Measurements from ENCODE around the gene ITPK1.
A peak's percentile ranks its signal among the peaks of the same experiment; 100 is the strongest.

The ITPK1 gene

DNA sequence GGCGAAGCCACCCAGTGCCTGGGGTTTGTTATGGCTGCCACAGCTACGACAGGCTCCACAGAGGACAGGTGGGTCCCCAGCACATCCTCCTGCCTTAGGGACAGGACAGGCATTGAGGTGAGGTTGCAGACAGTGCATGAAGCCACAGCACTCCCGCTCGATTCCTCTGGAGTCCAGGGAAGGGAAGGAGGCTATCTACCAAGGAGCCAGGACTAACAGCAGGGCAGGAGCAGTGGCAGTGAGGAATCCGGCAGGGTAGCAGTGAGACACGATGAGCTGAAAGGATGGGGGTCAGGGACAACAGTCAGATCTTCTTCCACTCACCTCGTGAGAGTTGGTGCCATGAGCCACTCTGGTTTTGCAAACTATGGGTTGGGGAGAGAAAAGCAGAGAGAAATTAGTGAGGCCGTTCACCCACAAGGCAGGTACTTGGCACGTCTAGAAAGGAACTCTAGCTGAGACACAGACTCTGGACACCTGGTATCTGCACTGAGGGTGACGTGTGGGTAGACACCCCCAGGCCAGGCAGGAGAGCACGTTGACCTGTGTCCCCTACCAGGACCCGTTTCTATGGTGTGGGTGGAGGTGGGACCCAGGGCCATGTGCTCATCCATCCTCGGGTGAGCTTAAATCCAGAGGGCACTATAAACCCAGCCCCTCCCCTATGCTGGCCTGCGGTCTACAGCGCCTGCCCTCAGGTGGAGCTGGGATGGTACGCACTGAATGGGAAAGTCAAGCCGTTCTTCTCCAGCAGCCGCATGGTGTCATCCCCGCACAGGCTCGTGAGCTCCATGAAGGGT is 153.5 kb downstream of the ITPK1 start:
- ATAC-seq = no peak
- Mint-ChIP-seq H3K4me1 (peaks cover 20% of the 10 kb centered on the region), H3K27me3 (no peaks in the 10 kb centered on the region), H3K27ac (no peak overlapping the region), H3K4me3 (no peak overlapping the region), H3K36me3 (peaks cover 28% of the 10 kb centered on the region), H3K9me3 (no peaks in the 10 kb centered on the region)

GRCh38 chr14:92961567-92961855 is 154.2 kb downstream of the ITPK1 start:
- H3K4me1 Mint-ChIP-seq = peaks cover 13% of the 10 kb centered on the region
- H3K9me3 Mint-ChIP-seq = no peaks in the 10 kb centered on the region
- ATAC-seq = no peak
- H3K4me3 Mint-ChIP-seq = no peak overlapping the region
- H3K27me3 Mint-ChIP-seq = no peaks in the 10 kb centered on the region
- H3K27ac Mint-ChIP-seq = no peak overlapping the region
- peaks cover 32% of the 10 kb centered on the region for H3K36me3 Mint-ChIP-seq

DNA sequence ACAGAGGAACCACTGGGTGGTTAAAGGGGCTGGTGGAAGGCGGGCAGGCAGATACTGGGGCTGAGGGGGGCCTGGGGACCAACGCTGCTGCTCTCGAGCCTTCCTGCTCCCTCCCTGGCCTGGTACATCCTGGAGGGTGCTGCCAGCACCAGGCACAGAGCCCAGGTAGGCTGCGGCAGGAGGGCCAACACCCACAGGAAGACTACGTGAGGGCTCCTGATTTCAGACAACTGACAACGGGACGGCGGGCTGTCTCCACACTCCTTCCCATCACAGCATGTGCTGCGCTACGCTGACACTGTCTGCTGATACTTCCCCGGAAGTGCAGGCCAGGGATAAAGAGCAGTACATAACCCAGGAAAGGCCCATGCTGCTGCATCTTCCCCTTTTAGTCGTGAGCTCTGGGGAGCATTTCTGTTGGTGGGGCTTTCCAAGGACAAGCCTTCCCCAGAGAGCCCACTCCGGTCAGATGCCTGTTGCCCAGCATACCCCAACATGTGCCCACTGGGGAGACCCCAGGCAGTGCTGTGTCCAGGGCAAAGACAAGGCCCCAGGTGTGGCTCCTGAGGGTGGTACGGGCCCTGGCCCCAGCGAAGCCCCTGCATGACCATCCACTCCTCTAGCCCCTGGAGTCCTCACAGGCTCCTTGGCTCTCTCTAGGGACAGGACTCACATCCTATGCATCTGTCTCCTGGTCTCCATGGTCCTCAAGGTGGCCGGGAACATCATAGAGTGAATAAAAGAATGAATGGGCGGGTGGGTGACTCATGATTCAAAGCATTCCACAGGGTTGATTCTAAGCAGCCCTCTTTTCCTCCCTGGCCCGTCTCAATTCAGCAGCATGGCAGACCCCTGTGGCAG is 154.8 kb downstream of the ITPK1 start:
- H3K4me3 Mint-ChIP-seq = no peak overlapping the region
- H3K4me1 Mint-ChIP-seq = peaks cover 13% of the 10 kb centered on the region
- no peaks in the 10 kb centered on the region for H3K27me3 Mint-ChIP-seq
- no peak for ATAC-seq
- no peaks in the 10 kb centered on the region for H3K9me3 Mint-ChIP-seq
- no peak overlapping the region for H3K27ac Mint-ChIP-seq
- peaks cover 37% of the 10 kb centered on the region for H3K36me3 Mint-ChIP-seq

DNA sequence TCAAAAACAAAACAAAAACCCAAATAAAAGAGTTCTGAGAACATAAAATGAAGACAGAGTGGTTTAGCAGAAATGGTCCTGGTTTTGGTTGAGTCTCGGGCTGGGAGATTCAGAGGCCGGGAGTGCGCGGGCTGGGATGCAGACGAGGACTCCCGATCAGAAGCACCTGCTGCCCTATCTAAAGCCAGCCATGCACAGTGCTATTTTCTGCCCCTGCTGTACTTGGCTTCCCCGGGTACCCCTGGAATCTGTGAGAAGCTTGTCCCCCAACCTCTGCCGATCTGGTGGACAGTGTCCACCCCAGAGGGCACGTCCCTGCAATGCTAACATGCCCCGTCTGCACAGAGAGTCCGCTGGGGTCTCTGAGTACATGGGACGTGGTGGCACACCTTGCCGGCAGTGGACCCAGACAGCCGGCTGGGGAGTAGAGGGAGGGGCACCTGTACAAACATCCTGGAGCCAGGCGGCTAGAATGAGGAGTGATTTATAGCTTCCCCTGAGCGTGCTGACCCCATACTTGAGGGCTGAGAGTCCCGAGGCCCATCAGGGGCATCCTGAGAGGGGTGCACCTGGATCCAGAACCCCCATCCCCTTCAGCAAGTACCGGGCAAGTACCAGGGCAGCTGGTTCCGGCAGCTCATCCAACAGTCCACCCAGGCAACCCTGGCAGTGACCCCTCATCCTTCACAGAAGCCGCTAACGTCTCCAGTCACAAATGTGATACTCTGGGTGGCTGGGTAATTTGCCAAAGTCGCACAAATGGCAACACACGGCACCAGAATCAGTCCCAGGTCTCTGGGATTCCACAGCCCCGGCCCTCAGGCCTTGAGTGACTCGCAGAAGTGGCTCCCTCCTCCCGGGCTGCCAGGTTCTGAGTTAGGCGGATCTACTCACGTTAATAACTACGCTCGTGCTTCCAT is 155.7 kb downstream of the ITPK1 start:
- H3K4me1 Mint-ChIP-seq = peaks cover 4% of the 10 kb centered on the region
- peaks cover 38% of the 10 kb centered on the region for H3K36me3 Mint-ChIP-seq
- H3K4me3 Mint-ChIP-seq = no peak overlapping the region
- no peaks in the 10 kb centered on the region for H3K9me3 Mint-ChIP-seq
- H3K27me3 Mint-ChIP-seq = no peaks in the 10 kb centered on the region
- no peak for ATAC-seq
- no peak overlapping the region for H3K27ac Mint-ChIP-seq

DNA sequence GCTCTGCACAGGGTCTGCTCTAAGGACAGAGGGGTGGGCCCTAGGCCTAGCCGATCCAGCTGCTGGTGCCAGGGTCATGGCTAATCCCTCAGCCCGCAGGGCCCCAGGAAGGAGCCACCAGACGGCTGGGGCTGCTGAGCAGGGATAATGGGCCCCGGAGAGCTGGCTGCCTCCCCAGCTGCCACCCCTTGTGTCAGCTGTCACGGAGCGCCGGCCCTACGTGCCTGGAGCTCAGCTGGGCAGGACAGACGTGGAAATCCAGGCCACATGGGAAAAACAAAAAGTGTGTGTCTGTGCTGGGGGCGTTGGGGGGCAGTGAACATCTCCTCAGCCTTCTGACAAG is 156.6 kb downstream of the ITPK1 start:
- Mint-ChIP-seq H3K27ac (no peak overlapping the region), H3K4me3 (no peak overlapping the region), H3K4me1 (no peaks in the 10 kb centered on the region), H3K36me3 (peaks cover 42% of the 10 kb centered on the region), H3K27me3 (no peaks in the 10 kb centered on the region), H3K9me3 (no peaks in the 10 kb centered on the region)
- peak; percentile 42 for ATAC-seq

DNA sequence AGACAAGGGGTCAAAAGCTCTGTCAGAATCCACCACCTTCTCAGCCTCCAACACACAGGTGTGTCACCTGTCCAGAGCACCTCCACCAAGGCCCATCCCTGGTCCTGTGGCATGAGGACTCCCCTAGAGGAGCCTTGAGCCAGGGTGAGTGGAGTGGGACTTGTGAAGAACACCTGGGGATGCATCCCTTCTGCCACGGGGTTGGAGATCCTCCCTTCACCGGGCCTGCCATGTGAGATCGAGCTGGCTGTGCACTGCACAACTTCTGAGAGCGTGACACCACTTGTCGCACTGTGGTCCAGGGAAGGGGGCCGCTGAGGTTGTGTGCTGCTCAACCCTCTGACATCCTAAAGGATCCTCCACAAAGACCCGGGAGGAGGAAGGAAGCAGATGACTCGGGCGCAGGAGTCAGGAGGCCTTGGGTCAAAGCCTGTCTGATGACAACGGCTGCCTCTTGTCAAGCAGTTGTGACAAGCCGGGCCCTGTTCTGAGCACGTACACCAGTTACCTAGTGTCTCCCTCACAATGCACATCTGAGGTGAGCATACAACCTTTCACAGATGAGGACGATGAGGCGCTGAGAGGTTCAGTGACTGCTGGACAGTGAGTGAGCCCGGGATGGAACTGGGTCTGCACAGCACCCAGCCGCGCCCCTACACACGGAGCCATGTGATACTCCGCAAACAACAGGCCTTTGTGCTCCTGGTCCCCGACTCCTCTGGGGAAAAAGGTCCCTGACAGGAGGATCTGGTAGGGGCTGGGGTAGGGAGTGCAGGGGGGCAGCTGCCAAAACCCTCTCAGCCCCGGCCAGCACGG is 157.1 kb downstream of the ITPK1 start:
- no peaks in the 10 kb centered on the region for H3K27me3 Mint-ChIP-seq
- H3K27ac Mint-ChIP-seq = no peak overlapping the region
- no peak for ATAC-seq
- H3K4me1 Mint-ChIP-seq = no peaks in the 10 kb centered on the region
- H3K36me3 Mint-ChIP-seq = peaks cover 48% of the 10 kb centered on the region
- H3K9me3 Mint-ChIP-seq = no peaks in the 10 kb centered on the region
- no peak overlapping the region for H3K4me3 Mint-ChIP-seq

DNA sequence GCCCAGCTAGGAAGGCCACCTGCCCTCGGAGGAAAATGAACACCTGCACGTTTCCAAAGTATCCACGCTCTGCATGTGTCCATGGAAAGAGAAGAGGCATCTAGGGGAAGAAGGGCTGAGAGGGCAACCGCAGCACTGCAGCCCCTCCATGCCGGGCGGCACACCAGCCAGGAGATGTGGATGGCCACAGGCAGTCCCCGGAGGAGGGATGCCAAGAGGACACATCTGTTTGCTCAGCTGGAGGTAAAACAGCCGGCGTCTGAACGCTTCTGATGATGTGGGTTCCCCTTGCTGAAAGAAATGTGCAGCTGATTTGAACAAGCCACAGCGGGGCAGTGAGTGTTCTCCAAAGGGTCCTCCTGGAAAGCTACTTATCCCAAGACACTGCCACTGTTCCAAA is 158.8 kb downstream of the ITPK1 start:
- Mint-ChIP-seq H3K9me3 (no peaks in the 10 kb centered on the region), H3K27ac (peak overlapping the region; percentile 57), H3K27me3 (no peaks in the 10 kb centered on the region), H3K4me3 (no peak overlapping the region), H3K4me1 (peaks cover 13% of the 10 kb centered on the region), H3K36me3 (peaks cover 60% of the 10 kb centered on the region)
- ATAC-seq = no peak

GRCh38 chr14:92955381-92955780 is 160.3 kb downstream of the ITPK1 start:
- Mint-ChIP-seq H3K4me1 (peaks cover 18% of the 10 kb centered on the region), H3K9me3 (no peaks in the 10 kb centered on the region)
- ATAC-seq = no peak

GRCh38 chr14:92954933-92955332 is 160.8 kb downstream of the ITPK1 start:
- Mint-ChIP-seq H3K4me3 (no peak overlapping the region), H3K36me3 (peaks cover 69% of the 10 kb centered on the region), H3K27me3 (no peaks in the 10 kb centered on the region), H3K4me1 (peaks cover 18% of the 10 kb centered on the region), H3K27ac (peak overlapping the region; percentile 55), H3K9me3 (no peaks in the 10 kb centered on the region)
- ATAC-seq = no peak

More at GRCh38 chr14:92955381-92955780, 160.3 kb downstream of the ITPK1 start:
- Mint-ChIP-seq H3K4me3 (no peak overlapping the region), H3K36me3 (peaks cover 65% of the 10 kb centered on the region), H3K27me3 (no peaks in the 10 kb centered on the region), H3K27ac (peak overlapping the region; percentile 55)

- Mint-ChIP-seq H3K27ac (peak overlapping the region; percentile 55), H3K27me3 (no peaks in the 10 kb centered on the region), H3K4me3 (no peak overlapping the region), H3K36me3 (peaks cover 81% of the 10 kb centered on the region), H3K9me3 (no peaks in the 10 kb centered on the region), H3K4me1 (peaks cover 18% of the 10 kb centered on the region)
- ATAC-seq = no peak
Observed at GRCh38 chr14:92953526-92953925, 162.2 kb downstream of the ITPK1 start.

DNA sequence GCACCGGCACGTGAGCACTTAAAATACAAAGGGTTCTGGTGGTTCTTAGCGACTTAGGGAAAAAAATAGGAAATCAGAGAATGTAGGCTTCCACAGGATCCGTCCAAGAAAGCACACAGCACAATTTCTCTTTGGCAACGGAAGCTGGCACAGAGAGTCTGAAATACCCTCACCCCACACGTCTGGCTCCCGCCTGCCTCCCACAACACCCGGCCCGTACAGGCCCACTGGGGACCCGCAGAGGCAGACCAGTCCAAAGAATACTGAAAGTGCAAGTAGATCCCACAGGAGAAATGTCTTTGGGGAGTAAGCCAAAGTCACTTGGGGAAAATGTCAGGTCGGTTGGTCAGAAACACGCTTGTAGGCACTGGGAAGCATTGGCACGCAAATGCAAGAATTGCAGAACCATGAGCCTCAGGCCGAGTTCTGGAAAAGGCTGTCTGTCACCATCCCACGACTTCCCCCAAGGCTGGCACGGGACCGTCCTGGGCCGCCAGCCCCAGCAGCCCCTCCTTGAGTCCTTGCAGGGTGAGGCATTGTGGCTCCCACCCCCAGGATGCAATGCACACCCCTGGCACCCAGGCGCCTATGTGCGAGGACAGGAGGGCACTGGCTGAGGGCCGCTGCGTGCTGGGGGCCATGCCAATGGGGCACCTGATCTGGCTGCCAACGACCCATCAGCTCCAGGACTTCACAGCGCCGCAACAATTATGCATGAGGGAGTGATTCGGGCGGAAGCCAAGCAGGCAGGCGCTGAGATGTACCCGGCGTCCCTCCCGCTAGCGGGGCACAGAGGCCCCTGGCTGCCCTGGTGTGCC is 163.0 kb downstream of the ITPK1 start:
- Mint-ChIP-seq H3K4me3 (no peak overlapping the region), H3K36me3 (peaks cover 79% of the 10 kb centered on the region), H3K27me3 (no peaks in the 10 kb centered on the region), H3K9me3 (no peaks in the 10 kb centered on the region), H3K4me1 (peaks cover 18% of the 10 kb centered on the region), H3K27ac (peak overlapping the region; percentile 55)
- ATAC-seq = peak; percentile 31

- no peaks in the 10 kb centered on the region for H3K9me3 Mint-ChIP-seq
- no peaks in the 10 kb centered on the region for H3K27me3 Mint-ChIP-seq
- peaks cover 80% of the 10 kb centered on the region for H3K36me3 Mint-ChIP-seq
- H3K4me1 Mint-ChIP-seq = peaks cover 18% of the 10 kb centered on the region
- peak overlapping the region; percentile 55 for H3K27ac Mint-ChIP-seq
- ATAC-seq = peak; percentile 90
- no peak overlapping the region for H3K4me3 Mint-ChIP-seq
Observed at GRCh38 chr14:92951912-92952471, 163.7 kb downstream of the ITPK1 start.

DNA sequence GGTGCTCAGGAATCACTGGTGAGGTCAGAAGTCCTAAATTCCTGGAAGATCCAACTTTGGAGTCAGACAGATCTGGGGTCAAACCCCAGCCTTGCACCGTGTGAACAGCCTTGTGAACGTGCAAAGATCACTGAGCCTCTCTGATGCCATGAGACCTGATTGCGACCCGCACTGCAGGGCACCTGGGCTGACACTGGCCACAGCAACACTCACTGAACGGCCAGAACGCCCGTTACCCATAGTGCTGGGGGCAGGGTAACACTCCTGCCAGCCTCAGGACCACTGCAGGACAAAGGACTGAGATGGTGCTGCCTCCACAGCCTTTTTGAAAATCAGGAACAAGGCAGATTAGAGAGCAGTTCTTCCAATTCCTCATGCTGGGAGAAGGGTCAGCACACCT is 164.5 kb downstream of the ITPK1 start:
- Mint-ChIP-seq H3K27ac (no peak overlapping the region), H3K36me3 (peaks cover 80% of the 10 kb centered on the region), H3K9me3 (no peaks in the 10 kb centered on the region), H3K4me1 (peaks cover 18% of the 10 kb centered on the region), H3K4me3 (no peak overlapping the region), H3K27me3 (no peaks in the 10 kb centered on the region)
- ATAC-seq = no peak

GRCh38 chr14:92950773-92951172 is 165.0 kb downstream of the ITPK1 start:
- no peak overlapping the region for H3K27ac Mint-ChIP-seq
- ATAC-seq = no peak
- H3K4me1 Mint-ChIP-seq = peaks cover 18% of the 10 kb centered on the region
- peaks cover 80% of the 10 kb centered on the region for H3K36me3 Mint-ChIP-seq
- no peaks in the 10 kb centered on the region for H3K27me3 Mint-ChIP-seq
- no peaks in the 10 kb centered on the region for H3K9me3 Mint-ChIP-seq
- no peak overlapping the region for H3K4me3 Mint-ChIP-seq
